ENCODE data around the gene LAMA2.

The LAMA2 gene

GRCh38 chr6:129008591-129008990 lies 125.7 kb downstream of the LAMA2 start:
- H3K4me3 Mint-ChIP-seq: no peak overlapping the region
- H3K4me1 Mint-ChIP-seq: no peaks in the 10 kb centered on the region
- H3K27me3 Mint-ChIP-seq: no peaks in the 10 kb centered on the region

GRCh38 chr6:129009851-129010250 lies 126.9 kb downstream of the LAMA2 start:
- no peak for ATAC-seq
- no peak overlapping the region for H3K4me3 Mint-ChIP-seq
- no peaks in the 10 kb centered on the region for H3K4me1 Mint-ChIP-seq
- no peaks in the 10 kb centered on the region for H3K9me3 Mint-ChIP-seq
- no peak overlapping the region for H3K27ac Mint-ChIP-seq
- no peaks in the 10 kb centered on the region for H3K27me3 Mint-ChIP-seq
- DNase-seq: no peak
- H3K36me3 Mint-ChIP-seq (ENCODE audit: low read depth): no peaks in the 10 kb centered on the region

More at GRCh38 chr6:129008591-129008990, 125.7 kb downstream of the LAMA2 start:
- Mint-ChIP-seq H3K9me3 (no peaks in the 10 kb centered on the region), H3K27ac (no peak overlapping the region), H3K36me3 (ENCODE audit: low read depth) (no peaks in the 10 kb centered on the region)
- DNase-seq: no peak
- ATAC-seq: no peak

- Mint-ChIP-seq H3K4me1 (no peaks in the 10 kb centered on the region), H3K27me3 (no peaks in the 10 kb centered on the region), H3K9me3 (no peaks in the 10 kb centered on the region), H3K4me3 (no peak overlapping the region), H3K36me3 (ENCODE audit: low read depth) (no peaks in the 10 kb centered on the region), H3K27ac (no peak overlapping the region)
- ATAC-seq (no peak), DNase-seq (no peak)
These were observed 131.4 kb downstream of the LAMA2 start for GRCh38 chr6:129014302-129014701.

- Mint-ChIP-seq H3K4me1 (no peaks in the 10 kb centered on the region), H3K27ac (no peak overlapping the region), H3K9me3 (no peaks in the 10 kb centered on the region), H3K4me3 (no peak overlapping the region), H3K36me3 (ENCODE audit: low read depth) (no peaks in the 10 kb centered on the region), H3K27me3 (no peaks in the 10 kb centered on the region)
- DNase-seq: no peak
- ATAC-seq: no peak
These were observed 132.8 kb downstream of the LAMA2 start for GRCh38 chr6:129015721-129016120.

- no peak overlapping the region for H3K27ac Mint-ChIP-seq
- no peak overlapping the region for H3K4me3 Mint-ChIP-seq
- ATAC-seq (no peak), DNase-seq (no peak)
- no peaks in the 10 kb centered on the region for H3K4me1 Mint-ChIP-seq
- H3K27me3 Mint-ChIP-seq: no peaks in the 10 kb centered on the region
- H3K36me3 Mint-ChIP-seq (ENCODE audit: low read depth): no peaks in the 10 kb centered on the region
- no peaks in the 10 kb centered on the region for H3K9me3 Mint-ChIP-seq
These were observed 133.9 kb downstream of the LAMA2 start for GRCh38 chr6:129016844-129017243.

- Mint-ChIP-seq H3K27ac (no peak overlapping the region), H3K36me3 (ENCODE audit: low read depth) (no peaks in the 10 kb centered on the region), H3K4me1 (no peaks in the 10 kb centered on the region), H3K27me3 (no peaks in the 10 kb centered on the region), H3K9me3 (no peaks in the 10 kb centered on the region), H3K4me3 (no peak overlapping the region)
- ATAC-seq: no peak
- no peak for DNase-seq
These were observed 139.1 kb downstream of the LAMA2 start for GRCh38 chr6:129022011-129022553.

GRCh38 chr6:129026601-129027000 lies 143.7 kb downstream of the LAMA2 start:
- H3K4me3 Mint-ChIP-seq: no peak overlapping the region
- DNase-seq (no peak), ATAC-seq (no peak)
- H3K27me3 Mint-ChIP-seq: no peaks in the 10 kb centered on the region
- no peaks in the 10 kb centered on the region for H3K9me3 Mint-ChIP-seq
- no peaks in the 10 kb centered on the region for H3K36me3 Mint-ChIP-seq (ENCODE audit: low read depth)
- no peaks in the 10 kb centered on the region for H3K4me1 Mint-ChIP-seq
- H3K27ac Mint-ChIP-seq: no peak overlapping the region

- H3K9me3 Mint-ChIP-seq: no peaks in the 10 kb centered on the region
- H3K36me3 Mint-ChIP-seq (ENCODE audit: low read depth): no peaks in the 10 kb centered on the region
- ATAC-seq (no peak), DNase-seq (no peak)
- H3K4me1 Mint-ChIP-seq: no peaks in the 10 kb centered on the region
- no peaks in the 10 kb centered on the region for H3K27me3 Mint-ChIP-seq
- no peak overlapping the region for H3K27ac Mint-ChIP-seq
- no peak overlapping the region for H3K4me3 Mint-ChIP-seq
These were observed 146.8 kb downstream of the LAMA2 start for GRCh38 chr6:129029778-129030177.

GRCh38 chr6:129030215-129030614 lies 147.3 kb downstream of the LAMA2 start:
- no peak overlapping the region for H3K4me3 Mint-ChIP-seq
- H3K27ac Mint-ChIP-seq: no peak overlapping the region

GRCh38 chr6:129031051-129031599 lies 148.2 kb downstream of the LAMA2 start:
- no peaks in the 10 kb centered on the region for H3K9me3 Mint-ChIP-seq
- no peaks in the 10 kb centered on the region for H3K27me3 Mint-ChIP-seq
- no peak overlapping the region for H3K4me3 Mint-ChIP-seq
- H3K4me1 Mint-ChIP-seq: no peaks in the 10 kb centered on the region
- H3K36me3 Mint-ChIP-seq (ENCODE audit: low read depth): no peaks in the 10 kb centered on the region
- DNase-seq (no peak), ATAC-seq (no peak)
- H3K27ac Mint-ChIP-seq: no peak overlapping the region

More at GRCh38 chr6:129030215-129030614, 147.3 kb downstream of the LAMA2 start:
- no peaks in the 10 kb centered on the region for H3K9me3 Mint-ChIP-seq
- H3K36me3 Mint-ChIP-seq (ENCODE audit: low read depth): no peaks in the 10 kb centered on the region
- H3K27me3 Mint-ChIP-seq: no peaks in the 10 kb centered on the region
- no peak for DNase-seq
- no peaks in the 10 kb centered on the region for H3K4me1 Mint-ChIP-seq
- no peak for ATAC-seq

GRCh38 chr6:129032602-129033001 lies 149.7 kb downstream of the LAMA2 start:
- ATAC-seq (no peak), DNase-seq (no peak)
- Mint-ChIP-seq H3K36me3 (ENCODE audit: low read depth) (no peaks in the 10 kb centered on the region), H3K9me3 (no peaks in the 10 kb centered on the region), H3K27ac (no peak overlapping the region), H3K4me1 (no peaks in the 10 kb centered on the region), H3K4me3 (no peak overlapping the region), H3K27me3 (no peaks in the 10 kb centered on the region)

- Mint-ChIP-seq H3K4me1 (no peaks in the 10 kb centered on the region), H3K4me3 (no peak overlapping the region), H3K36me3 (ENCODE audit: low read depth) (no peaks in the 10 kb centered on the region), H3K27me3 (no peaks in the 10 kb centered on the region), H3K27ac (no peak overlapping the region), H3K9me3 (no peaks in the 10 kb centered on the region)
- ATAC-seq (no peak), DNase-seq (no peak)
These were observed 150.2 kb downstream of the LAMA2 start for GRCh38 chr6:129033180-129033579.

- Mint-ChIP-seq H3K4me3 (no peak overlapping the region), H3K36me3 (ENCODE audit: low read depth) (no peaks in the 10 kb centered on the region), H3K4me1 (no peaks in the 10 kb centered on the region), H3K27ac (no peak overlapping the region), H3K9me3 (no peaks in the 10 kb centered on the region), H3K27me3 (no peaks in the 10 kb centered on the region)
- ATAC-seq (no peak), DNase-seq (no peak)
These were observed 150.6 kb downstream of the LAMA2 start for GRCh38 chr6:129033581-129033980.

GRCh38 chr6:129041563-129041962 lies 158.6 kb downstream of the LAMA2 start:
- no peaks in the 10 kb centered on the region for H3K4me1 Mint-ChIP-seq
- H3K27ac Mint-ChIP-seq: no peak overlapping the region
- no peaks in the 10 kb centered on the region for H3K27me3 Mint-ChIP-seq
- H3K4me3 Mint-ChIP-seq: no peak overlapping the region
- DNase-seq (no peak), ATAC-seq (no peak)
- H3K9me3 Mint-ChIP-seq: no peaks in the 10 kb centered on the region
- H3K36me3 Mint-ChIP-seq (ENCODE audit: low read depth): no peaks in the 10 kb centered on the region

- Mint-ChIP-seq H3K36me3 (ENCODE audit: low read depth) (no peaks in the 10 kb centered on the region), H3K27ac (no peak overlapping the region), H3K9me3 (no peaks in the 10 kb centered on the region), H3K4me3 (no peak overlapping the region), H3K4me1 (no peaks in the 10 kb centered on the region), H3K27me3 (no peaks in the 10 kb centered on the region)
- no peak for ATAC-seq
- no peak for DNase-seq
These were observed 163.6 kb downstream of the LAMA2 start for GRCh38 chr6:129046526-129046925.

- H3K27me3 Mint-ChIP-seq: no peaks in the 10 kb centered on the region
- H3K36me3 Mint-ChIP-seq (ENCODE audit: low read depth): no peaks in the 10 kb centered on the region
- no peak overlapping the region for H3K27ac Mint-ChIP-seq
- no peaks in the 10 kb centered on the region for H3K4me1 Mint-ChIP-seq
- ATAC-seq (no peak), DNase-seq (no peak)
- H3K9me3 Mint-ChIP-seq: no peaks in the 10 kb centered on the region
- H3K4me3 Mint-ChIP-seq: no peak overlapping the region
These were observed 164.9 kb downstream of the LAMA2 start for GRCh38 chr6:129047834-129048233.

All from activated naive CD8-positive, alpha-beta T cell treated with anti-CD3 and anti-CD28 coated beads, Interleukin-2, amount 50 U/mL, for 24 hours (primary cell).